ENCODE data around the gene ATP1B3.
A peak's percentile ranks its signal among the peaks of the same experiment; 100 is the strongest.
"Not testable (repeated sequence)": the region's sequence is repeated elsewhere in the genome, so short reads cannot be mapped to it uniquely, and the experiment has no call there.

ATP1B3 gene

GRCh38 chr3:141845407-141846049 is 30.9 kb upstream of the ATP1B3 start:
- no peaks in the 10 kb centered on the region for H3K79me2 ChIP-seq (ENCODE audit: control insufficient read depth, insufficient read depth, low read length, unreplicated experiment)
- H3K27me3 ChIP-seq (ENCODE audit: insufficient read depth, low read length), result no peaks in the 10 kb centered on the region
- no peak overlapping the region for H3K4me3 ChIP-seq (ENCODE audit: low read depth, low read length)
- H3K4me1 ChIP-seq (ENCODE audit: control insufficient read depth, insufficient read depth, low read length, unreplicated experiment), result peaks cover 10% of the 10 kb centered on the region
- no peak overlapping the region for H3K27ac ChIP-seq (ENCODE audit: low read depth, low read length)
- no peaks in the 10 kb centered on the region for H3K36me3 ChIP-seq (ENCODE audit: insufficient read depth, low read length)
- no peak overlapping the region for H2AFZ ChIP-seq (ENCODE audit: low read length, unreplicated experiment)

GRCh38 chr3:141846050-141846433 is 30.4 kb upstream of the ATP1B3 start:
- H3K79me2 ChIP-seq (ENCODE audit: control insufficient read depth, insufficient read depth, low read length, unreplicated experiment), result no peaks in the 10 kb centered on the region
- H3K27me3 ChIP-seq (ENCODE audit: insufficient read depth, low read length), result no peaks in the 10 kb centered on the region
- H3K4me3 ChIP-seq (ENCODE audit: low read depth, low read length), result no peak overlapping the region
- H3K36me3 ChIP-seq (ENCODE audit: insufficient read depth, low read length), result no peaks in the 10 kb centered on the region
- no peak overlapping the region for H3K27ac ChIP-seq (ENCODE audit: low read depth, low read length)
- no peak overlapping the region for H2AFZ ChIP-seq (ENCODE audit: low read length, unreplicated experiment)
- H3K4me1 ChIP-seq (ENCODE audit: control insufficient read depth, insufficient read depth, low read length, unreplicated experiment), result peaks cover 5% of the 10 kb centered on the region

- not testable (repeated sequence) for H3K27me3 ChIP-seq (ENCODE audit: insufficient read depth, low read length); H3K4me3 ChIP-seq (ENCODE audit: low read depth, low read length); H3K36me3 ChIP-seq (ENCODE audit: insufficient read depth, low read length); H3K79me2 ChIP-seq (ENCODE audit: control insufficient read depth, insufficient read depth, low read length, unreplicated experiment); H2AFZ ChIP-seq (ENCODE audit: low read length, unreplicated experiment); H3K4me1 ChIP-seq (ENCODE audit: control insufficient read depth, insufficient read depth, low read length, unreplicated experiment); H3K27ac ChIP-seq (ENCODE audit: low read depth, low read length)
These were observed 28.2 kb upstream of the ATP1B3 start for GRCh38 chr3:141848159-141848748.

GRCh38 chr3:141849056-141849815 is 27.2 kb upstream of the ATP1B3 start:
- Histone ChIP-seq H3K36me3 (ENCODE audit: insufficient read depth, low read length) (no peaks in the 10 kb centered on the region), H2AFZ (ENCODE audit: low read length, unreplicated experiment) (no peak overlapping the region), H3K27ac (ENCODE audit: low read depth, low read length) (no peak overlapping the region), H3K4me3 (ENCODE audit: low read depth, low read length) (no peak overlapping the region), H3K27me3 (ENCODE audit: insufficient read depth, low read length) (no peaks in the 10 kb centered on the region), H3K79me2 (ENCODE audit: control insufficient read depth, insufficient read depth, low read length, unreplicated experiment) (no peaks in the 10 kb centered on the region), H3K4me1 (ENCODE audit: control insufficient read depth, insufficient read depth, low read length, unreplicated experiment) (peaks cover 2% of the 10 kb centered on the region)

GRCh38 chr3:141851411-141851810 is 25.0 kb upstream of the ATP1B3 start:
- Histone ChIP-seq H3K27ac (ENCODE audit: low read depth, low read length) (no peak overlapping the region), H3K27me3 (ENCODE audit: insufficient read depth, low read length) (no peaks in the 10 kb centered on the region), H3K4me1 (ENCODE audit: control insufficient read depth, insufficient read depth, low read length, unreplicated experiment) (peaks cover 2% of the 10 kb centered on the region), H3K36me3 (ENCODE audit: insufficient read depth, low read length) (no peaks in the 10 kb centered on the region), H2AFZ (ENCODE audit: low read length, unreplicated experiment) (no peak overlapping the region), H3K79me2 (ENCODE audit: control insufficient read depth, insufficient read depth, low read length, unreplicated experiment) (no peaks in the 10 kb centered on the region), H3K4me3 (ENCODE audit: low read depth, low read length) (no peak overlapping the region)

GRCh38 chr3:141853081-141853601 is 23.3 kb upstream of the ATP1B3 start:
- H3K4me3 ChIP-seq (ENCODE audit: low read depth, low read length), result no peak overlapping the region
- peak overlapping the region; percentile 14 for H2AFZ ChIP-seq (ENCODE audit: low read length, unreplicated experiment)
- no peaks in the 10 kb centered on the region for H3K27me3 ChIP-seq (ENCODE audit: insufficient read depth, low read length)
- peaks cover 2% of the 10 kb centered on the region for H3K4me1 ChIP-seq (ENCODE audit: control insufficient read depth, insufficient read depth, low read length, unreplicated experiment)
- no peaks in the 10 kb centered on the region for H3K36me3 ChIP-seq (ENCODE audit: insufficient read depth, low read length)
- H3K79me2 ChIP-seq (ENCODE audit: control insufficient read depth, insufficient read depth, low read length, unreplicated experiment), result no peaks in the 10 kb centered on the region
- H3K27ac ChIP-seq (ENCODE audit: low read depth, low read length), result no peak overlapping the region

GRCh38 chr3:141853629-141854168 is 22.7 kb upstream of the ATP1B3 start:
- Histone ChIP-seq H3K4me3 (ENCODE audit: low read depth, low read length) (no peak overlapping the region), H3K4me1 (ENCODE audit: control insufficient read depth, insufficient read depth, low read length, unreplicated experiment) (peaks cover 2% of the 10 kb centered on the region), H3K36me3 (ENCODE audit: insufficient read depth, low read length) (no peaks in the 10 kb centered on the region), H3K27me3 (ENCODE audit: insufficient read depth, low read length) (no peaks in the 10 kb centered on the region), H2AFZ (ENCODE audit: low read length, unreplicated experiment) (no peak overlapping the region), H3K79me2 (ENCODE audit: control insufficient read depth, insufficient read depth, low read length, unreplicated experiment) (no peaks in the 10 kb centered on the region), H3K27ac (ENCODE audit: low read depth, low read length) (no peak overlapping the region)

- H3K4me3 ChIP-seq (ENCODE audit: low read depth, low read length), result no peak overlapping the region
- no peaks in the 10 kb centered on the region for H3K27me3 ChIP-seq (ENCODE audit: insufficient read depth, low read length)
- H2AFZ ChIP-seq (ENCODE audit: low read length, unreplicated experiment), result no peak overlapping the region
- H3K27ac ChIP-seq (ENCODE audit: low read depth, low read length), result no peak overlapping the region
- H3K36me3 ChIP-seq (ENCODE audit: insufficient read depth, low read length), result no peaks in the 10 kb centered on the region
- peaks cover 2% of the 10 kb centered on the region for H3K4me1 ChIP-seq (ENCODE audit: control insufficient read depth, insufficient read depth, low read length, unreplicated experiment)
- no peaks in the 10 kb centered on the region for H3K79me2 ChIP-seq (ENCODE audit: control insufficient read depth, insufficient read depth, low read length, unreplicated experiment)
These were observed 21.8 kb upstream of the ATP1B3 start for GRCh38 chr3:141854599-141854998.

GRCh38 chr3:141858312-141858711 is 18.1 kb upstream of the ATP1B3 start:
- no peak overlapping the region for H2AFZ ChIP-seq (ENCODE audit: low read length, unreplicated experiment)
- H3K79me2 ChIP-seq (ENCODE audit: control insufficient read depth, insufficient read depth, low read length, unreplicated experiment), result no peaks in the 10 kb centered on the region
- no peaks in the 10 kb centered on the region for H3K27me3 ChIP-seq (ENCODE audit: insufficient read depth, low read length)
- H3K36me3 ChIP-seq (ENCODE audit: insufficient read depth, low read length), result no peaks in the 10 kb centered on the region
- H3K4me3 ChIP-seq (ENCODE audit: low read depth, low read length), result no peak overlapping the region
- H3K27ac ChIP-seq (ENCODE audit: low read depth, low read length), result no peak overlapping the region
- H3K4me1 ChIP-seq (ENCODE audit: control insufficient read depth, insufficient read depth, low read length, unreplicated experiment), result peaks cover 14% of the 10 kb centered on the region

- peaks cover 12% of the 10 kb centered on the region for H3K4me1 ChIP-seq (ENCODE audit: control insufficient read depth, insufficient read depth, low read length, unreplicated experiment)
- no peaks in the 10 kb centered on the region for H3K27me3 ChIP-seq (ENCODE audit: insufficient read depth, low read length)
- H2AFZ ChIP-seq (ENCODE audit: low read length, unreplicated experiment), result no peak overlapping the region
- H3K4me3 ChIP-seq (ENCODE audit: low read depth, low read length), result no peak overlapping the region
- H3K36me3 ChIP-seq (ENCODE audit: insufficient read depth, low read length), result no peaks in the 10 kb centered on the region
- no peaks in the 10 kb centered on the region for H3K79me2 ChIP-seq (ENCODE audit: control insufficient read depth, insufficient read depth, low read length, unreplicated experiment)
- H3K27ac ChIP-seq (ENCODE audit: low read depth, low read length), result no peak overlapping the region
These were observed 16.8 kb upstream of the ATP1B3 start for GRCh38 chr3:141859651-141860050.
